ENCODE data around the gene IL6R.
"Not testable (repeated sequence)": the region's sequence is repeated elsewhere in the genome, so short reads cannot be mapped to it uniquely, and the experiment has no call there.

Gene IL6R

DNA sequence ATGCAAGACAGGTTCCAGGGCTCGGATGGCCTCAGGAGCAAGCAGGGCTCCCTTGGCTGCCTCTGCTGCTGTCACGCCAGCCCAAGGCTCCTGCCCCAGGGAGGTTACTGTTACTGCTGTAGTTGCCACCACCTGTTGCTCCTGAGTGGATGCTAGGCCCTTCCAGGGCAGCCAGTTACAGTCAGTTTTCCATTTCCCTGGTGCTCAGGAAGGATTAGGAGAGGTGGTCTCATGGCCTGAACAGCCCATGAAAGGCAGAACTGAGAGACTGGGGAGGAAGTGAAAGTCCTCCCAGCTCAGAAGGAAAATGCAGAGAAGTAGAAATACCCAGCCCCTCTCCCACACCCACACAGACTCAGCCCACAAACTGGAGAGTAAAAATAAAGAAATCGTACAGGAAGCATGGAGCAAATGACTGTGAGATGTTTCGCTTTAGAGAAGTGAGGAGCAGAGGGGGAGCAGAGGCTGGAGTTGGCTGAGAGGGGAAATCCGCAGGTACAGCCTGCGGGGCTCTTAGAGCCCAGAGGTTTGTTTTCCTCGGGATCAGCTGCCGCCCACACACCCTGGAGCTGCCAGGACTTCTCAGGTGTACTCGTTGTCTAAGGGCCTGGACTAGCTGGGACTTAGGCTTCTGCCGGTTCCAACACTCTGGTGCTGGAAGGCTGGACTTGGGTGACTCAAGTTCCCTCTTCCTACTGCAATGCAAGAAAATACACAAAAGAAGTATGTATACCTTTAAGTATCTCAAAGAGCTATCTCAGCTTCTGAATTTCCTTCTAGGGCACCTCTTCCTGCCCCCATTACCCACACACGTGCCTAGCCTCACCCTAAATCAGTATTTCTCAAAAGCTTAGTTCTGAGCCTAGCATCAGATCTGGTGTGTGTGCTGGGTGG, 2.3 kb downstream of the IL6R start:
- peak in 1 of 2 donors; percentile 45 for DNase-seq

DNA sequence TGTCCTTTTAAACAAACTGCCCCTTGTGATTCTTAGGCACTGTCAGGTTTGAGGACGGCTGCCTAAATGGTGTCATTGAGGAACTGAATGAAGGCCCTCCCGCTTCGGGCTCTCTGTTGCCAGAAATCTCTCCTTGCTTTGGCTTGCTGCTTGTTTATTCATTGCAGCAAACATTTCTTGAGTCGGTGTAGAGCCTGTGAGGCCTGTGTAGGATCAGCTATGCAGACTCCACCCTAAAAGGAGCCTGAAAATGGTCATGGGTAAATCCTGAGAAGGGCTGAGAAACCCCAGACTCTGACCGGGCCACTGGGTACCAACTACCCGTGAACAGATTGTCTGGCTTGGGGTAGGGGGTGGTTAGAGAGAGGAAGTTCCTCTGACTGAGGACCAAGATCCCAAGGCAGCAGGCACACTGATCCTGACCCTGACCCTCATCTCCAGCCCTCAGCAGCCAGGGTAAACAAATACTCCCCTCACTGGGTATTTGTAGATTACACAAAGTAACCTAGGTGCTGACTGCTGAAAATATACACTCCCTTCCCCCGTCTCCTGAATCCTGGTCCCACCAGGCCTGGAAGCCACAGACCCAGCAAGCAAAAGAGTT, 3.1 kb downstream of the IL6R start:
- no peak for DNase-seq

DNA sequence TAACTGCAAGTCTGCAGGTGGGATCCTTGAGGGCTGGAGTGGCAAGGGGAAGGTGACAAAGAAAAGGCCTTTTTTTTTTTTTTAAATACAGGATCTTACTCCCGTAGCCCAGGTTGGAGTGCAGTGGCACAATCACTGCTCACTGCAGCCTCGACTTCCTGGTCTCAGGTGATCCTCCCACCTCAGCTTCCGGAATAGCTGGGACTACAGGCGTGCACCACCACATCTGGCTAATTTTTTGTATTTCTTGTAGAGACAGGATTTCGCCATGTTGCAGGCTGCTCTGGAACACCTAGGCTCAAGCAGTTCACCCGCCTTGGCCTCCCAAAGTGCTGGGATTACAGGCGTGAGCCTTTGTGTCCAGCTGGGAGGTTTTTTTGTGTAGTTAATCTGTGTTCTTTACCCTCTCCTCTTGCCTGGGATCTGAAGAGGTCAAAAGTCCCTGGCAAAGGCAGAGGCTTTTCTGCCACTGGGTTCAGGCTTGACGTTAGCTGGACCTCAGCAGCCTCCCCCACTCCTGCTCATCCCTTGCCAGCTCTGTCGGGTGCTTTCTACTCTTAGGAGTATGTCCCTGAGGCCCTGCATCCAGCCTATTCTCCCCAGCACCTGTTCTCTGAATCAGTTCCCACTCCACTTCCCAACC, 5.2 kb downstream of the IL6R start:
- DNase-seq: no peak

DNA sequence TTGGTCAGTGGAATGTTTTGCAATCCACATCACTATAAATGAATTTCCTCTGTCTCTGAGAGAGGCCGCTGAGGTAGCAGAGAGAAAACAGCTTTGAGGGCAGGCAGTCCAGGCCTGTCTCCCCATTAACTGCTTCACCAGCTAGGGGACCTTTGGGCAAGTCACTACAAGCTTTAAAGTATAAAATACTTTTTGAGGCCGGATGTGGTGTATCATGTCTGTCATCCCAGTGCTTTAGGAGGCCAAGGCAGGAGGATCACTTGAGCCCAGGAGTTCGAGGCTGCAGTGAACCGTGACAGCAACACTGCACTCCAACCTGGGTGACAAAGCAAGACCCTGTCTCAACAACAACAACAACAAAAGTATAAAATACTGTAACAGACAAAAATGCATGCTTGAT, 6.4 kb downstream of the IL6R start:
- no peak for DNase-seq

DNA sequence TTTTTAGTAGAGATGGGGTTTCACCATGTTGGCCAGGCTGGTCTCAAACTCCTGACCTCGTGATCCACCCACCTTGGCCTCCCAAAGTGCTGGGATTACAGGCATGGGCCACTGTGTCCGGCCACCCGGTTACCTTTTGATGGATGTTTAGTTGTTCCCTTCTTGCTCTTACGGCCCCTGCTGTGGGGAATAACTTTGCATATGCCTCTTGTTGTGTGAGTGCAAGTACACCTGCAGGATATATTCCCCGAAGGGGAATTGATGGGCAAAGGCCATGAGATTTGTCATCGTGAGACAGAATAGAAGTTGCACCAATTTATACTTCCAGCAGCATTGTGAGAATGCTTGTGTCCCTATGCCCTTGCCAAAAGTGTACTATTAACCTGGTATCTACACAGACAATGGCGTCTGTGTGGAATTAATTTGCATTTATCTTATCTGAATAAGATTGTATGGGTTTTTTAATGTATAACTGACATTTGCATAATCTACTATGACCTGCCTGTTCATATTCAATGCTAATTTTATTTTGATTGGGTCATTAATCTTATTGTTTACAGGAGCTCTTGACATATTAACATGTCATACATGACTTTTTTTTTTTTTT, 8.1 kb downstream of the IL6R start:
- no peak for DNase-seq

DNA sequence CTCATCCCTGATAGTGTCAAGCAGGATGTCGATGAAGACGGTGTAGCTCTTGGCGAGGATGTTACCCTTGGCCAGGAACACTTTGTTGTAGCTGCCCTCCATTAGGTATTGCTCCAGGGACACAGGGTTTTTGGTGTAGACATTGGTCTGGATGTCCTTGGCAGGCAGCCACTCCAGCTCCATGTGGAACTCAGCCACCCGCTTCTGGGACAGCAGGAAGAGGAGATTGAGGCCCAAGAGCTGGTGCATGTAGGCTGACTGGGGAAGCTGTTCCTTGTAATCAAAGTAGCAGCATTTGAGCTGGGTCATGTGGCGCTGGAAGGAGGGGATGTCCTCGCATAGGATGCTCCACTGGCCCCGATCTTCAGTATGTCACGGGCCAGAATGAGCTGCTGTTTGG, 9.5 kb downstream of the IL6R start:
- no peak for DNase-seq

DNA sequence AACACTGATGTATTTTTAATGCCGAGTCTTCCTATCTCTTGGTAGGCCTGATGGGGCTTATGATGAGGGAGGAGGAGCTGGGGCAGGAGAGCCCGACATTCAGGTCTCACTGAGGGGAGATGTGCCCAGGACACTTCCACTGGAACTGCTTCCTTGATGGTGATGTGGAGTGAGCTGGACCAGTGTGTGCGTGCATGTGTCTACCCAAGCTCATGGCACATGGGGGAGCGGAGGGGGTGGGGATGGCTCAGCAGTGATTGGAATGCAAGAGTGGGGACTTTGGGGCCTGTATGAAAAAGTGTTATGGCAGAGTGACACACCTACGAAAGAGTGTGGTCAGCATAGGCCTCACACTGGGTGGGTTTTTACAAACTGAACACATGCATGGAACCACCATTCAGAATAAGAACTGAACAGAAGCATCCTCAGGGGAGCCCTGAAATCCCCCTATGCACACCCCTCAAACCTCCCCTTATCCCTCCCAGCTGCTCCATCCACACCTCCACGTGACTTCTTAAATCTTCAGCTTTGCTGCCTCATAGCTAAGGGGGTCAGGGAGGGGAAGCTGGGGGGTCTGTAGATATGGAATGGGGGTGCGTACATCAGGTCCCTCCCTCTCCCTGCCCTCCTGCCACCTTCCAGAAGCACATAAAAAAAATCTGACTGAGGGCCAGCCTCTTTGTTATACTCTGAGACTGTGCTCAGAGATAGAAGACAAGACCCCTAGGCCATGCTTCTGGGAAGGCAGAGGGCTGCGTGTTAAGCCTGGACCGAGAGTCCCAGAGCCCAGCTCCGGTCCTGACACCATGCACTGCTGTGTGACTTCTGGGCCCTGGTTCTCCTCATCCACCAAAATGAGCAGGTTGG, 11.6 kb downstream of the IL6R start:
- no peak for DNase-seq

DNA sequence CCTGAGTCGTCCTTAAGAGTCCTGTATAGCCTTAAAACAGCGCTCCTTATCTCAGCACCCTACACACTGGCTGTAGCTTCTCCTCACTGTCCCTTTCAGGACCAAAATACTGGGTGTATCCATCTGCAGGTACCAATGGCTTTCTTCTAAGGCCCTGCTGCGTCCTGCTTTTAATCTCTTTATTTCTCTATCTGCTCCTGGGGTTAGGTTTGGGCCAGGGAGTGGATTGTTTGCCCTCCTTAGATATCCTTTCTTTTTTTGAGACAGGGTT, 12.1 kb downstream of the IL6R start:
- no peak for DNase-seq

DNA sequence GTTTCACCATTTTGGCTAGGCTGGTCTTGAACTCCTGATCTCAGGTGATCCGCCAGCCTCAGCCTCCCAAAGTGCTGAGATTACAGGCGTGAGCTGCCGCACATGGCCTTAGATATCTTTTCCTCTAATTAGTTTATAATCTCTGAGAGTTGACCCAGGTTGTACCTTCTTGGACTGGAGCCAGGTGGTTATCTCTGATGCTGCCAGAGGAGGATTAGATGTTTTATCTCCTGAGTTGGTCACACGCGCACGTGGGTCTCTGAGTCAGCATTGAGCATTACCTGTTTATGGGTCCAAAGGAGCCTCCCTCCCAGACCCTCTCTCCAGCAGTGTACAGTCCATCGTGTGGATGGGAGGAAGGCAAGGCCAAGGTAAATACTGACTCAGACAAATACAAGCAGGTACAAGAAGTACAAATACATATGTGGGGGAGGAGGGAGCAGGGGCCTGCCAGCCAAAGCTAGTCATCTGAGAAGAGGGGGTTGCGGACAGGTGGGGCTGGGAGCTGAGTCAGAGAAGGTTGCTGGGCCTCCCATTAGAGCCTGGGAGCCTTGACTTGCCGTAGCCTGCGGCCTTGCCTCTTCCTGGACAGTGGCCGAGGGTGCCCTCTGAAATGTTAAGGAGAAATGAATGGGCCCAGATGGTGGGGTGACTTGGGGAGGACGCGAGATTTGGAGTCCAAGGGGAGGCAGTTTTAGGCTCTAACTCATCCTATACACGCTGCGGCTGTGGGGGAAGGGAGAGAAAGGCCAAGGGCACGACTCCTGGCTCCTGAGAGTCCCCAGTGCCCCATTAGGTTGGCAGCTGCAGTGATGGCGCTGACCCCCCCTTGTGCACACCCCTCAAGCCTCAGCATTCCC, 13.1 kb downstream of the IL6R start:
- no peak for DNase-seq

DNA sequence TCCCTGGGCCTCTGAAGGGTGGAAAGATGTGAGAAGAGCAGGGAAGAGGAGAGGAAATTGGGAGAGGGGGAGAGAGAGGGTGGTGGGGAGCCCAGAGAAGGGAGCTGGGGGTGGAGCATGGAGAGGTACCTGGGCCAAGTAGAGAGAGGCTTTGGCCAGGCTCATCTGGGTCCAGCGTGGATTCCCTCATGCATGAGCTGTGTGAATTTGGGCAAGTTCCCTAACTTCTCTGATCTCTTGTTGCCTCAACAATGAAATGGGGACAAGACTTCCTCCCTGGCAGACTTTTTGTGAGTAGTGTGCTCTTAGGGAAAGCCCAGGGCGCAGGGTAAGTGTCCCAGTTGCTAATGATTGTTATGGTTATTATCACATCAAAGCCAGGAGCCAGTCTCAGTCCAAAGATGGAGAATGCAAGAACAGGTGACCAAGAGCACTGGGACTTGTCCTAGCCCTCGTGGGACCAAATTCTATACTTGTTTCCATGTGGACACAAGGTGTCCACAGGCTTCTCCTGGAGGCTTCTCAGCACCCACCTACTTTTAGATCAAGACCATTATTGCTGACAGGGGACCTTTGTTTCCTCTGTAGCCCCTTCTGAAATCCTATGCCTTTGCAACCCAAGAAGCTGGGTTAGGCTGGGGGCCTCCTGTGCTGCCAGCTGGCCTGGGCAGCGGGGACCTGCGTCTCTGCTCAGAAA, 13.9 kb downstream of the IL6R start:
- no peak for DNase-seq

DNA sequence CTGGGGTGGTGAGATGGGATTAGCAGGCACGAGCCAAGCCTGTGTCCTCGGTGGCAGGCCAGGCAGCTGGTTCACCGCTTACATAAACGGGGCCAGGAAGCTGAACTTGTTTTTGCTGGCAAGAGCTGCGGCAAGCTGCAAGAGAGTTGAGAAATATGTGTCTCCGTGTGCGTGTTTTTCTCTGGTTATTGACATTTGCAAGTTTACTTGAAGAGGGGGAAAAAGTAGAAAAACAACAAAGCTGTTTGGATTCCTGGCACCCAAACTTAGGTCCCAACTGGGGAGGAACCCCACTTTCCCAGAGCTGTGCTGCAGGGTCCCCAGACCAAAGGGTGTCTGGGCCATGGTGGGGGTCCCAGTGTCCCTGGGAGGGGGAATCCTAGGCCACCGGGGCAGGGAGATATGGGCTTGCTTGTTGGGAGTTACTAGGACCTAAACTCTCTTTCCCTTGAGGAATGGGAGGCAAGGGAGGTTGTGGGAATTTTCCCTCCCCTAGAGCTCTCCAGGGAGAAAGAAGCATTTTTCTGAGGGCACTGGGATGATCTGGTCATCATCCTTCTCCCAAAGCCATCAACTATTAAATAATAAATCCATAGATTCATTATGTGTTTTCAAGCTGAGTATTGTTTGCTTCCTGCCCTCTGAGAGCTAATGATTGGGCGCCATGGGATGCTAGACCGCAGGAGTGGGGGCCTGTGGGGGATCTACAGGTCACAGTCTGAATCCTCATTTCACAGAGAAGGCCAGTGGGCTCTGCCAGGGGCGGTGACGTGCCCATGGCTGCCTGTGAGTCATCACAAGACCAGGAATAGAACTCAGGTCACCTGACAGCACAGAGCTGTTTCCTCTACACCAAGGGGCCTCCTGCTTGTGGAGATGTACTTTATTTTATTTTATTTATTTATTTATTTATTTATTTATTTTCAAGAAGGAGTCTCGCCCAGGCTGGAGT, 14.8 kb downstream of the IL6R start:
- peak; percentile 60 to 68 for DNase-seq

DNA sequence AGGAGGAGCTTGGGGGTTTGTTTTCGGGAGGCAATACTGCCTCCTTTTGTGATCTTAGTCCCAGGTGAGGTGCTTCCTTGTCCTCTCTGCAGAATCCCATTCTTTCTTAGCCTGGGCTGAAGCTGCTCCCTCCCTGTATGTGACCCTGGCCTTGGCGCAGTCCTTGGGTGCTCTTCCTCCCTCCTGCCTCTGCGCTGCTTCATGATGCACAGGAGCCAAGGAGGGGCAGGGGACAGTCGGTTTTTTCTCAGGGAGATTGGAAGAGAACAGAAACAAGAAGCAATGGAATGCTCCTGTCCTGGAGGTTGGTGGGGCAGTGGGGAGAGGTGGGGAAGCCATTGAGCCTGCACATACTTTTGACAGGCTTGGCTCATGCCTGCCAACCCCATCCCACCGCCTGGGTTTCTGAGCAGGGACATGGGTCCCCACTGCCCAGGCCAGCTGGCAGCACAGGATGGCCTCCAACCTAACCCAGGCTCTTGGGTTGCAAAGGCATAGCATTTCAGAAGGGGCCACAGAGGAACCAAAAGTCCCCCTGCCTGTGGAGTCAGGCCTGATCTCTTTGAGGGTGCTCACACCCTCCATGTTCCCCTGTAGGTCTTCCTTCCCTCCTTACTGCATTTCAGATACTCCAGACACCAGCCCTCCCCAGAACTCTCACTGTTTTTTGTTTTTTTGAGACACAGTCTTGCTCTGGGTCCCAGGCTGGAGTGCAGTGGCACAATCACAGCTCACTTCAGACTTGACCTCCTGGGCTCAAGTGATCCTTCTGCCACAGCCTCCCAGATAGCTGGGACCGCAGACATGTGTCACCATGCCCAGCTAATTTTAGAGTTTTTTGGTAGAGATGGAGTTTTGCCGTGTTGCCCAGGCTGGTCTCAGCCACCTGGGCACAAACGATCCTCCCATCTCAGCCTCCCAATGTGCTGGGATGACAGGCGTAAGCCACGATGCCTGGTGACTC, 16.1 kb downstream of the IL6R start:
- DNase-seq: no peak

DNA sequence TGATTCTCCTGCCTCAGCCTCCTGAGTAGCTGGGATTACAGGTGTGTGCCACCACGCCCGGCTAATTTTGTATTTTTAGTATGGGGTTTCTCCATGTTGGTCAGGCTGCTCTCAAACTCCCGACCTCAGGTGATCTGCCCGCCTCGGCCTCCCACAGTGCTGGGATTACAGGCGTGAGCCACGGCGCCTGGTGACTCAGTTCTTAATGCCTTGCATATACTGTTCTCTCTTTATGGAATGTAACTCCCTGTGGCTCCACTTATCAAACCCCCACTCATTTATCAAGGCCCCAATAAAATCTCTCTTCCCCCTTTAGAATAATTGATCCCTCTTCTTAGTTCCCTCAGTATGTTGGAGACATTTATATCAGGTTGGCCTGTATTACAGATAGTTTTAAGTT, 16.9 kb downstream of the IL6R start:
- DNase-seq: not testable (repeated sequence)

DNA sequence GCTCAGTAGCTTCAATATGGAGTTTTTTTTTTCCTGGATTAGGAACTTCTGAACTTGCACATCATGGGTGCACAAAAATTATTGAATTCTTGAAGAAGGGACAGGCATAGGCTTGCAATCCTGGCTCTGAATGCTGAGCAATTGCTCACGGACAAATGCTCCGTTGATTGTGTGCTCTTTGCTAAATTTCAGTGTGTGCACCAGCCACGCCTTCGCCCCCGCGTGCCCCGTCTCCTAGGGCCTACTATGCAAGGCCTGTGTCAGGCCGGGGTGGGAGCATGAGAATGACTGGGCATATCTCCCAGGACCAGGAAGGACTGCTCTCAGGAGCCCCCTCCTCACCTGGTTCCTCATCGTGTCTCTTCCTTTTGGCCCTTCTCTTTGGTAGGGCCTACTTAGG, 17.4 kb downstream of the IL6R start:
- no peak for DNase-seq

DNA sequence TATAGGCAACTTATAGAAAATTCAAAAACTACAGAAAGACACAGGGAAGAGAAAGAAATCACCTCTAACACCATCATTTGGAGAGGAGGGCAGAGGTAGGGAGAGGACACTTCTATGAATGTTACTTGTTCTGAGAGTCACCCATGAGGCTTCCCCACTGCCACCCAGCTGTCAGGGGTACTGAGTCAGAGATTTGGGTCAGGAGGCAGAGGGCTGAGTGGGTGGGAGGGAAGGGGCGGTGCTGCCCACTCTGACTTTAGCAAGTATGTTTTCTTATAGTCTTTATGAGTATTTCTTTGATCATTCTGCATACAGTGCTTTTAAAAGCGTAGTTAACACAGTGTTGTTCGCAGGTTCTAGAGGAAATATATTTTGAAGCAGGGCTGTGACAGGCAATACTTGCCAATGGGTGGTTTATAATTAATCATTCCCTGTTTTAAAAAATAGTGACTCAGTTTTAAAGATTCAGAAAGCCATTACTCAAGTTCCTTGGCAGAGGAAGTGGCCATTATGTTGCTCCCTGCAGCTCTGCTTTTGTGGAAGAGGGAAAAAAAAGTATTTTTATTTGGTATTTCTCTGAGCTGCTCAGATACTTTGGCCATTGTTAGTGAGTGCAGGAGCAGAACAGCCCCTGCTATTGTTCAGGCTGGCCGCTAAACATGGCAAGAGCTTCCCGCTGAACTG, 18.3 kb downstream of the IL6R start:
- peak; percentile 47 to 81 for DNase-seq

DNA sequence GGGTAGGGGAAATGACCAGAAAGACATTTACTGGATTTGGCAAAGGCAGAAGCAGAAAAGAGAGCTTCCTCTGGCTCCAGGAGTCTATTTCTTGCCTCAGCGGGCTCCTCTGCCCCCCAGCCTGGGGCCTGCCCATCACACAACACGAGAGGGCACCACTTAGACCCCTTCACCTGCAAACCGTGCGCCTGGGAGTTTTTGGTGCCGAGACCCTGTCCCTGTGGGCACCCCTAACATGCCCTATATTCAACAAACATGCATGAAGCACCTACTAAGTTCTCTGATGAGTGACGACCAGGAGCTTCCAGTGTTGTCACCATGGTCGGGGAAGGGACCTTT, 18.8 kb downstream of the IL6R start:
- DNase-seq: no peak

DNA sequence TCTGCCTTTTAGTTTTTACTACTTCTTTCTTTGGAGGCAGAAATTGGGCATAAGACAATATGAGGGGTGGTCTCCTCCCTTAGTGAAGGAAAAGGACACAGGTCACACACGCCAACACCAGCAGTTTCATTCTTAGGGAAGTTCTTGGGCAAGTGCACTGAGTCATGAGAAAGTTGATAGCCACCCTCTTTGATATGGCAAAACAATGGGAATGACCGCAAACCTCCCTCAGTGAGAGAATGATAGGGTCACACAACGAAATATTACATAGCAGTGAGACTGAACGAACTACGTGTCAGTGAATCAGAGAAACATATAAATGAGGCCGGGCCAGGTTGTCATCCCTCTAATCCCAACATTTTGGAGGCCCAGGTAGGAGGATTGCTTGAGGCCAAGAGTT, 20.0 kb downstream of the IL6R start:
- DNase-seq: no peak
